H9 (cell line): ENCODE measurements around the gene PACC1. TPM values are rescaled to one million over a fixed set of nuclear protein-coding genes. Genes with fewer than 3 reads are reported as not detected.

Experiments
- DNase-seq: peaks from one replicate; pipeline ENCODE4 v3.0.0-alpha.2; 2017
- H2AFZ ChIP-seq: one replicate; pipeline ENCODE4 v1.6.1; 2013; ENCODE audit warnings: mild to moderate bottlenecking, low read length, control low read depth, moderate library complexity
- H2AK5ac ChIP-seq: 2 replicates; pipeline ENCODE4 v1.6.1; 2013; ENCODE audit warnings: low read length, control low read depth, mixed read lengths; ENCODE audit not compliant: insufficient read length
- H2BK120ac ChIP-seq: one replicate; pipeline ENCODE4 v1.6.1; 2013; ENCODE audit warnings: low read depth, mild to moderate bottlenecking, low read length, control low read depth, inconsistent platforms; ENCODE audit not compliant: poor library complexity, severe bottlenecking
- H2BK12ac ChIP-seq: 2 replicates; pipeline ENCODE4 v1.6.1; 2013; ENCODE audit warnings: low read length, control low read depth, mixed read lengths, low read depth; ENCODE audit not compliant: insufficient read length
- H2BK15ac ChIP-seq: 2 replicates; pipeline ENCODE4 v1.6.1; 2013; ENCODE audit warnings: low read depth, low read length, control low read depth
- H2BK20ac ChIP-seq: one replicate; pipeline ENCODE4 v1.6.1; 2013; ENCODE audit warnings: low read depth, mild to moderate bottlenecking, low read length, control low read depth, inconsistent platforms; ENCODE audit not compliant: poor library complexity, severe bottlenecking
- H2BK5ac ChIP-seq: 2 replicates; pipeline ENCODE4 v1.6.1; 2013; ENCODE audit warnings: low read length, control low read depth, mixed read lengths; ENCODE audit not compliant: insufficient read length
- H3K14ac ChIP-seq: 2 replicates; pipeline ENCODE4 v1.6.1; 2013; ENCODE audit warnings: low read length, control low read depth; ENCODE audit not compliant: insufficient read depth
- H3K18ac ChIP-seq: 2 replicates; pipeline ENCODE4 v1.6.1; 2013; ENCODE audit warnings: low read depth, mild to moderate bottlenecking, mixed read lengths, low read length, control low read depth; ENCODE audit not compliant: insufficient read length
- H3K23ac ChIP-seq: 2 replicates; pipeline ENCODE4 v1.6.1; 2013; ENCODE audit warnings: low read length, control low read depth, mixed read lengths, low read depth; ENCODE audit not compliant: insufficient read length
- H3K23me2 ChIP-seq: 2 replicates; pipeline ENCODE4 v1.6.1; 2013; ENCODE audit warnings: low read depth, mild to moderate bottlenecking, mixed read lengths, low read length, control low read depth; ENCODE audit not compliant: insufficient read length, poor library complexity, severe bottlenecking
- H3K27ac ChIP-seq: 2 replicates; pipeline ENCODE4 v1.5.1; 2013; ENCODE audit warnings: low read length, control low read depth, mixed read lengths, low read depth; ENCODE audit not compliant: insufficient read length
- H3K27me3 ChIP-seq: 2 replicates; pipeline ENCODE4 v1.6.1; 2013; ENCODE audit warnings: low read length, control low read depth, inconsistent platforms; ENCODE audit not compliant: insufficient read depth
- H3K4ac ChIP-seq: 2 replicates; pipeline ENCODE4 v1.6.1; 2013; ENCODE audit warnings: low read depth, mild to moderate bottlenecking, control low read depth, inconsistent platforms, low read length, moderate library complexity
- H3K4me1 ChIP-seq: 2 replicates; pipeline ENCODE4 v1.6.1; 2013; ENCODE audit warnings: low read length, control low read depth, inconsistent platforms; ENCODE audit not compliant: insufficient read depth
- H3K4me2 ChIP-seq: 2 replicates; pipeline ENCODE4 v1.6.1; 2013; ENCODE audit warnings: low read length, control low read depth, mixed read lengths; ENCODE audit not compliant: insufficient read length, insufficient read depth
- H3K56ac ChIP-seq: 2 replicates; pipeline ENCODE4 v1.6.1; 2013; ENCODE audit warnings: low read depth, mild to moderate bottlenecking, mixed read lengths, low read length, control low read depth; ENCODE audit not compliant: insufficient read length
- H3K79me1 ChIP-seq: 2 replicates; pipeline ENCODE4 v1.6.1; 2013; ENCODE audit warnings: low read depth, mild to moderate bottlenecking, moderate library complexity, low read length, control low read depth, inconsistent platforms; ENCODE audit not compliant: insufficient read depth, poor library complexity, severe bottlenecking
- H3K79me2 ChIP-seq: 2 replicates; pipeline ENCODE4 v1.6.1; 2013; ENCODE audit warnings: low read length, control low read depth, inconsistent platforms; ENCODE audit not compliant: insufficient read depth
- H3K9ac ChIP-seq: 2 replicates; pipeline ENCODE4 v1.6.1; 2013; ENCODE audit warnings: low read length, control low read depth, mixed read lengths; ENCODE audit not compliant: insufficient read length; ENCODE audit errors: extremely low read depth
- H3K9me3 ChIP-seq: one replicate; pipeline ENCODE4 v1.6.1; 2013; ENCODE audit warnings: low read depth, low read length, inconsistent platforms; ENCODE audit not compliant: control insufficient read depth
- H3T11ph ChIP-seq: one replicate; pipeline ENCODE4 v1.6.1; 2013; ENCODE audit warnings: mild to moderate bottlenecking, low read length, control low read depth, inconsistent platforms
- H4K20me1 ChIP-seq: one replicate; pipeline ENCODE4 v1.6.1; 2013; ENCODE audit not compliant: control insufficient read depth, insufficient read length, insufficient read depth
- H4K5ac ChIP-seq: 2 replicates; pipeline ENCODE4 v1.6.1; 2013; ENCODE audit warnings: low read depth, mild to moderate bottlenecking, mixed read lengths, low read length, control low read depth; ENCODE audit not compliant: insufficient read length
- H4K8ac ChIP-seq: replicated peaks from 2 replicates; pipeline ENCODE4 v1.6.1; 2013; ENCODE audit warnings: low read length, control low read depth, mixed read lengths, low read depth; ENCODE audit not compliant: insufficient read length
- H4K91ac ChIP-seq: 2 replicates; pipeline ENCODE4 v1.6.1; 2013; ENCODE audit warnings: low read depth, mild to moderate bottlenecking, moderate library complexity, mixed read lengths, low read length, control low read depth; ENCODE audit not compliant: insufficient read length
- H3K27ac Mint-ChIP-seq, 3 experiments: 2 replicates in 2 of 3; 3 replicates in 1 of 3; pipeline ENCODE4 v1.8.0; 2020 to 2021; ENCODE audit warnings: mixed read lengths in 3 of 3, mild to moderate bottlenecking in 1 of 3, moderate library complexity in 1 of 3
- H3K27me3 Mint-ChIP-seq: 2 replicates; pipeline ENCODE4 v1.8.0; 2021; ENCODE audit warnings: low read depth, mild to moderate bottlenecking, moderate library complexity, mixed read lengths
- H3K36me3 Mint-ChIP-seq, 3 experiments: 2 replicates in 2 of 3; 3 replicates in 1 of 3; pipeline ENCODE4 v1.8.0; 2020 to 2021; ENCODE audit warnings: low read depth in 3 of 3, mixed read lengths in 3 of 3; ENCODE audit not compliant: insufficient read depth in 1 of 3
- H3K4me1 Mint-ChIP-seq, 2 experiments: 2 replicates each; pipeline ENCODE4 v1.8.0; 2020; ENCODE audit warnings: mixed read lengths in 2 of 2
- H3K4me3 Mint-ChIP-seq, 2 experiments: 2 replicates in 1 of 2; 3 replicates in 1 of 2; pipeline ENCODE4 v1.8.0; 2020 to 2021; ENCODE audit warnings: mild to moderate bottlenecking in 2 of 2, mixed read lengths in 2 of 2, moderate library complexity in 1 of 2
- H3K9me3 Mint-ChIP-seq, 2 experiments: 2 replicates in 1 of 2; 3 replicates in 1 of 2; pipeline ENCODE4 v1.8.0; 2020; ENCODE audit warnings: mild to moderate bottlenecking in 2 of 2, mixed read lengths in 2 of 2, moderate library complexity in 1 of 2
- CTCF ChIP-seq: fragments of 200-600 bp; sonication (generic); conservative IDR thresholded peaks from 3 replicates; pipeline ENCODE4 v1.8.0; 2021; ENCODE audit warnings: antibody characterized with exemption, mild to moderate bottlenecking
- WGBS: extraction: QIAGEN DNeasy Blood & Tissue Kit; methylation state at CpG from one replicate; pipeline ENCODE4 v1.1.7; 2013; ENCODE audit warnings: missing lambda C conversion rate, low lambda C conversion rate, mixed read lengths; ENCODE audit not compliant: insufficient read length; ENCODE audit errors: extremely low coverage; 5-methylcytosine and 5-hydroxymethylcytosine counted together
- total RNA-seq: library from RNA; stranded (reverse); gene quantifications from 2 replicates; pipeline ENCODE4 v1.2.1, GENCODE V29; 2021

PACC1 gene
- total RNA-seq, 1 experiment from 2014 or later: 10.9 TPM

- no CpG with 5 or more reads among the region's 1 CpG for WGBS
- Histone ChIP-seq H2BK20ac (no peak overlapping the region), H2AK5ac (no peak overlapping the region), H3K27me3 (no peaks in the 10 kb centered on the region), H2BK120ac (no peak overlapping the region), H3K23me2 (no peaks in the 10 kb centered on the region), H4K5ac (no peak overlapping the region), H3K4me2 (no peak overlapping the region), H4K8ac (no peak overlapping the region), H3K79me2 (no peaks in the 10 kb centered on the region; the same call in 1 of the 2 replicates), H2AFZ (no peak overlapping the region), H2BK15ac (no peak overlapping the region), H3K4me1 (no peaks in the 10 kb centered on the region), H3K56ac (no peak overlapping the region), H3K4ac (no peak overlapping the region), H4K20me1 (no peaks in the 10 kb centered on the region), H3K23ac (no peak overlapping the region), H3K79me1 (no peaks in the 10 kb centered on the region), H3K9ac (no peak overlapping the region), H3K14ac (no peak overlapping the region), H3K27ac (no peak overlapping the region), H3T11ph (no peak overlapping the region), H3K9me3 (no peaks in the 10 kb centered on the region), H4K91ac (no peak overlapping the region), H3K18ac (no peak overlapping the region), H2BK5ac (no peak overlapping the region), H2BK12ac (no peak overlapping the region)
- no peak overlapping the region for H3K4me3 Mint-ChIP-seq
- H3K27ac Mint-ChIP-seq: peak overlapping the region in 1 of 3 experiments; percentile 34; a peak in 1 of 7 replicates
- TF ChIP-seq CTCF: no peak
- no peaks in the 10 kb centered on the region for H3K27me3 Mint-ChIP-seq
- peaks cover 37 to 38% of the 10 kb centered on the region in 2 experiments for H3K9me3 Mint-ChIP-seq
- H3K36me3 Mint-ChIP-seq: peaks cover 70 to 86% (median 77%) of the 10 kb centered on the region in 3 experiments
- H3K4me1 Mint-ChIP-seq: peaks cover 4 to 8% of the 10 kb centered on the region in 2 experiments; a peak in 2 of 4 replicates
- DNase-seq: no peak
Observed at GRCh38 chr1:212388985-212389716, 25.5 kb downstream of the PACC1 start.
